HCEC 1CT (cell line): ENCODE results near the gene NXPH4.

Experiments used
- DNase-seq: peaks from one replicate; pipeline ENCODE4 v3.0.0-alpha.2; 2017

The NXPH4 gene

GRCh38 chr12:57204454-57204853, 12.1 kb upstream of the NXPH4 start:
- DNase-seq: no peak

- no peak for DNase-seq
Measured at GRCh38 chr12:57205186-57205585, 11.4 kb upstream of the NXPH4 start.

GRCh38 chr12:57205931-57206330, 10.7 kb upstream of the NXPH4 start:
- no peak for DNase-seq

GRCh38 chr12:57207731-57208630, 8.6 kb upstream of the NXPH4 start:
- DNase-seq: no peak

GRCh38 chr12:57208631-57209282, 7.8 kb upstream of the NXPH4 start:
- DNase-seq: no peak

- no peak for DNase-seq
Measured at GRCh38 chr12:57209916-57210315, 6.7 kb upstream of the NXPH4 start.

GRCh38 chr12:57210461-57210860, 6.1 kb upstream of the NXPH4 start:
- DNase-seq: no peak

- DNase-seq: no peak
Measured at GRCh38 chr12:57210926-57211692, 5.5 kb upstream of the NXPH4 start.

- no peak for DNase-seq
Measured at GRCh38 chr12:57211791-57212700, 4.5 kb upstream of the NXPH4 start.

GRCh38 chr12:57212701-57213057, 3.9 kb upstream of the NXPH4 start:
- no peak for DNase-seq

- peak; percentile 71 for DNase-seq
Measured at GRCh38 chr12:57213058-57213715, 3.4 kb upstream of the NXPH4 start.

GRCh38 chr12:57213763-57214397, 2.7 kb upstream of the NXPH4 start:
- no peak for DNase-seq

- peak; percentile 57 for DNase-seq
Measured at GRCh38 chr12:57214398-57214781, 2.2 kb upstream of the NXPH4 start.

- no peak for DNase-seq
Measured at GRCh38 chr12:57215065-57215464, 1.5 kb upstream of the NXPH4 start.

- DNase-seq: no peak
Measured at GRCh38 chr12:57215668-57216013, 953 bp upstream of the NXPH4 start.

GRCh38 chr12:57216921-57217879, 606 bp downstream of the NXPH4 start:
- DNase-seq: no peak

GRCh38 chr12:57218030-57218853, 1.6 kb downstream of the NXPH4 start:
- no peak for DNase-seq

GRCh38 chr12:57219205-57219992, 2.8 kb downstream of the NXPH4 start:
- no peak for DNase-seq
